Natural killer cell (primary cell): Measurements from ENCODE around the gene CYP4F11. TPM values are rescaled to one million over a fixed set of nuclear protein-coding genes. Genes with fewer than 3 reads are reported as not detected.
"Not testable (repeated sequence)": the region's sequence is repeated elsewhere in the genome, so short reads cannot be mapped to it uniquely, and the experiment has no call there.

ENCODE experiments used
- ATAC-seq, 3 donors: fragments of 150-1000 bp in 2 of 3; fragments of 200-7000 bp in 1 of 3; cut with Tn5 transposase; 1 replicate in 1 of 3; 2 replicates in 2 of 3; pipeline ENCODE4 v1.10.0; 2021; ENCODE audit warnings: mild to moderate bottlenecking in 2 of 3, moderate library complexity in 2 of 3
- DNase-seq, 2 donors: peaks; one replicate each; pipeline versions ENCODE4 v3.0.0 to v3.0.0-alpha.2; 2013 to 2021; ENCODE audit warnings: mixed read lengths in 1 of 2
- H3K27ac ChIP-seq: one replicate; pipeline ENCODE4 v1.5.1; 2013; ENCODE audit warnings: mild to moderate bottlenecking, low read length
- H3K27me3 ChIP-seq: one replicate; pipeline ENCODE4 v1.6.1; 2013; ENCODE audit warnings: low read length; ENCODE audit not compliant: control insufficient read depth, insufficient read depth
- H3K36me3 ChIP-seq: one replicate; pipeline ENCODE4 v1.6.1; 2013; ENCODE audit warnings: low read length; ENCODE audit not compliant: control insufficient read depth, insufficient read depth
- H3K4me1 ChIP-seq: one replicate; pipeline ENCODE4 v1.6.1; 2013; ENCODE audit warnings: low read length; ENCODE audit not compliant: control insufficient read depth, insufficient read depth
- H3K4me3 ChIP-seq: one replicate; pipeline ENCODE4 v1.5.1; 2013; ENCODE audit warnings: low read length
- H3K9me3 ChIP-seq: one replicate; pipeline ENCODE4 v1.6.1; 2013; ENCODE audit warnings: low read length; ENCODE audit not compliant: control insufficient read depth, insufficient read depth
- H3K27ac Mint-ChIP-seq, 2 donors: one replicate each; pipeline ENCODE4 v1.8.0; 2022; ENCODE audit warnings: mild to moderate bottlenecking in 2 of 2, mixed read lengths in 2 of 2, moderate library complexity in 1 of 2
- H3K27me3 Mint-ChIP-seq, 2 donors: one replicate each; pipeline ENCODE4 v1.8.0; 2022; ENCODE audit warnings: low read depth in 2 of 2, mixed read lengths in 2 of 2
- H3K36me3 Mint-ChIP-seq: one replicate; pipeline ENCODE4 v1.8.0; 2022; ENCODE audit warnings: mixed read lengths
- H3K4me1 Mint-ChIP-seq, 2 donors: one replicate each; pipeline ENCODE4 v1.8.0; 2022; ENCODE audit warnings: mixed read lengths in 2 of 2
- H3K4me3 Mint-ChIP-seq: one replicate; pipeline ENCODE4 v1.8.0; 2022; ENCODE audit warnings: mild to moderate bottlenecking, moderate library complexity, mixed read lengths
- H3K9me3 Mint-ChIP-seq, 2 donors: one replicate each; pipeline ENCODE4 v1.8.0; 2022; ENCODE audit warnings: mixed read lengths in 2 of 2
- WGBS: methylation state at CpG from one replicate; pipeline ENCODE4 v1.1.7; 2013; ENCODE audit warnings: missing lambda C conversion rate; ENCODE audit not compliant: insufficient coverage; 5-methylcytosine and 5-hydroxymethylcytosine counted together
- intact Hi-C: fragments of 100-400 bp; cut with micrococcal nuclease; formaldehyde crosslinking; loops from one replicate; pipeline ENCODE4 v1.14.2; 2022
- total RNA-seq, 4 donors: library from RNA; stranded (reverse); fragments of 120-200 nt in 1 of 4; gene quantifications; one replicate each; pipeline versions ENCODE4 v1.2.3 to v1.2.4, GENCODE V29; 2013 to 2022
- TF ChIP-seq, protein P1 (sequence below): fragments of 200-600 bp; IDR thresholded peaks from one replicate; pipeline ENCODE4 v1.8.0; 2022; ENCODE audit warnings: antibody characterized with exemption

The CYP4F11 gene
- total RNA-seq, 3 donors from 2014 or later (not counting 1 experiment from before 2014, with no cell fraction given), result not detected

DNA sequence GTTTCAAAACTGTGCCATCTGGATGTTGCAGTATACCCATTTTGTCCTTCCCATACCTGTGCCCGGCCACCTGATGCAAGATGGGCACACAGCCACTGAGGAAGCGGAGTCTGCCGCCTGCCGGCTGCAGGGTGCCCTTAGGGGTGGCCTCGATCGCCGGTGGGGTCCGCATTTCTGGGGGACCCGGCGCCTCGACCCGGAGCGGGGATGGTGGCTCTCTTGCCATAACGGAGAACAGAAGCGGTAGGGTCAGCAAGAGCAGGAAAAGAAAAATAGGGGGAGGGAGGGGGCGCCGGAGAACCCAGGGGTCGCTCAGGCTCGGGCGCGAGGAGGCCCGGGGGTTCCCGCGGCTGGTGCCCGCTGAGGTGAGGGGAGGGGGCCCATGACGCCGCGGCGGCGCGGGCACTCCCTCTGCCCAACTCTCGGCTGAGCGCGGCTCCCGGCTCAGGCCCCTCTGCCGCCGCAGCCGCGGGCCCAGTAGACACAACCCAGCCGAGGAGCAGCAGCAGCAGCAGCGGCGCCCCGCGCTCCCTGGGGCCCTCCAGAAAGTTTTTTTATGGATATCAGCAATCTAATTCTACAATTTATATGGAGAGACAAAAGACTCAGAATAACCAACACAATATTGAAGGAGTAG, 22.6 kb downstream of the CYP4F11 start:
- Histone ChIP-seq H3K36me3 (no peaks in the 10 kb centered on the region), H3K9me3 (no peaks in the 10 kb centered on the region), H3K4me3 (no peak overlapping the region), H3K27ac (no peak overlapping the region), H3K4me1 (peaks cover 2% of the 10 kb centered on the region), H3K27me3 (peaks cover 18% of the 10 kb centered on the region)
- 4% methylated on average over 44 of the region's 44 CpGs for WGBS
- peaks cover 0 to 4% of the 10 kb centered on the region in 2 donors for H3K4me1 Mint-ChIP-seq
- H3K27me3 Mint-ChIP-seq, result peaks cover 39 to 62% of the 10 kb centered on the region in 2 donors
- no peak overlapping the region for H3K4me3 Mint-ChIP-seq
- peaks cover 7% of the 10 kb centered on the region for H3K36me3 Mint-ChIP-seq
- no peaks in the 10 kb centered on the region for H3K9me3 Mint-ChIP-seq
- TF ChIP-seq, protein P1, sequence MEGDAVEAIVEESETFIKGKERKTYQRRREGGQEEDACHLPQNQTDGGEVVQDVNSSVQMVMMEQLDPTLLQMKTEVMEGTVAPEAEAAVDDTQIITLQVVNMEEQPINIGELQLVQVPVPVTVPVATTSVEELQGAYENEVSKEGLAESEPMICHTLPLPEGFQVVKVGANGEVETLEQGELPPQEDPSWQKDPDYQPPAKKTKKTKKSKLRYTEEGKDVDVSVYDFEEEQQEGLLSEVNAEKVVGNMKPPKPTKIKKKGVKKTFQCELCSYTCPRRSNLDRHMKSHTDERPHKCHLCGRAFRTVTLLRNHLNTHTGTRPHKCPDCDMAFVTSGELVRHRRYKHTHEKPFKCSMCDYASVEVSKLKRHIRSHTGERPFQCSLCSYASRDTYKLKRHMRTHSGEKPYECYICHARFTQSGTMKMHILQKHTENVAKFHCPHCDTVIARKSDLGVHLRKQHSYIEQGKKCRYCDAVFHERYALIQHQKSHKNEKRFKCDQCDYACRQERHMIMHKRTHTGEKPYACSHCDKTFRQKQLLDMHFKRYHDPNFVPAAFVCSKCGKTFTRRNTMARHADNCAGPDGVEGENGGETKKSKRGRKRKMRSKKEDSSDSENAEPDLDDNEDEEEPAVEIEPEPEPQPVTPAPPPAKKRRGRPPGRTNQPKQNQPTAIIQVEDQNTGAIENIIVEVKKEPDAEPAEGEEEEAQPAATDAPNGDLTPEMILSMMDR, result no peak
- H3K27ac Mint-ChIP-seq, result no peak overlapping the region
- DNase-seq (no peak), ATAC-seq (no peak)
- intact Hi-C loops, result no loop called here

DNA sequence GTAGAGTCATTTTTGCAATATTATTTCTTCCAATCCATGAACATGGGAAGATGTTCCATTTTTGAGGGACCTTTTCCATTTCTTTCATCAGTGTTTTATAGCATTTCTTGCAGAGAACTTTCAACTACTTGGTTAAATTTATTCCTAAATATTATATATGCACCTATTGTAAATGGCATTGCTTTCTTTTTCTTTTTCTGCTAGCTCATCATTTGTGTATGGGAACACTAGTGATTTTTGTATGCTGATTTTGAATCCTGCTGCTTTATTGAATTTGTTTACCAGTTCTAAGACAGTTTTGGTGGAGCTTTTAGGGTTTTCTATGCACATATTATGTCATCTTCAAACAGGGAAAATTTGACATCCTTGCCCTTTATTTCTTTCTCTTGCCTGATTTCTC, 29.3 kb downstream of the CYP4F11 start:
- H3K4me3 ChIP-seq, result no peak overlapping the region
- intact Hi-C loops, result no loop called here
- DNase-seq (no peak), ATAC-seq (no peak)
- H3K4me1 ChIP-seq, result no peaks in the 10 kb centered on the region
- H3K36me3 ChIP-seq, result no peaks in the 10 kb centered on the region
- Mint-ChIP-seq H3K9me3 (no peaks in the 10 kb centered on the region), H3K36me3 (no peaks in the 10 kb centered on the region), H3K4me1 (no peaks in the 10 kb centered on the region), H3K27ac (no peak overlapping the region), H3K27me3 (peaks cover 24 to 70% of the 10 kb centered on the region in 2 donors), H3K4me3 (no peak overlapping the region)
- peaks cover 9% of the 10 kb centered on the region for H3K27me3 ChIP-seq
- H3K9me3 ChIP-seq, result no peaks in the 10 kb centered on the region
- TF ChIP-seq, protein P1, result no peak
- no peak overlapping the region for H3K27ac ChIP-seq

DNA sequence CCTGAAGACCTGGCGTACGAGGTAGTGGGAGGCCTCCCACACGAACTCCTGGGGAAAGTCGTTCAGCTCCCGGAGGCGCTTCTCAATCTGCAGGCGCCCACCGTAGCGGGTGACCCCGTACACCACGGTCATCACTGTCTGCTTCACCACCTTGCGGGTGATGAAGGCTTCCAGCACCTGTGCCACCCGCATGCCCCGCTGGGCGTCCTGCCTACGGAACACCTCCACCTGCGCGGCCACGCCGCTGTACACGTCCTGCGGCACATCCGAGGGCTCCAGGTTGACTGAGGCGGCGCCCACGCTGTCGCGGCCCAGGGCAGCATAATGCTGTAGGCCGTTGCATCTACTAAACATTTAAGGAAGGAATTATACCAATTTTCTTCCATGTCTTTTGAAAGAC, 31.4 kb downstream of the CYP4F11 start:
- H3K4me3 Mint-ChIP-seq, H3K27ac Mint-ChIP-seq, H3K4me1 ChIP-seq, H3K9me3 Mint-ChIP-seq, H3K4me3 ChIP-seq, H3K36me3 Mint-ChIP-seq, ATAC-seq, H3K9me3 ChIP-seq, H3K36me3 ChIP-seq, H3K27ac ChIP-seq, H3K4me1 Mint-ChIP-seq, DNase-seq, H3K27me3 ChIP-seq, intact Hi-C loops: not testable (repeated sequence)
- H3K27me3 Mint-ChIP-seq, result peaks cover 26 to 70% of the 10 kb centered on the region in 2 donors
- 93% methylated on average over 29 of the region's 29 CpGs for WGBS

DNA sequence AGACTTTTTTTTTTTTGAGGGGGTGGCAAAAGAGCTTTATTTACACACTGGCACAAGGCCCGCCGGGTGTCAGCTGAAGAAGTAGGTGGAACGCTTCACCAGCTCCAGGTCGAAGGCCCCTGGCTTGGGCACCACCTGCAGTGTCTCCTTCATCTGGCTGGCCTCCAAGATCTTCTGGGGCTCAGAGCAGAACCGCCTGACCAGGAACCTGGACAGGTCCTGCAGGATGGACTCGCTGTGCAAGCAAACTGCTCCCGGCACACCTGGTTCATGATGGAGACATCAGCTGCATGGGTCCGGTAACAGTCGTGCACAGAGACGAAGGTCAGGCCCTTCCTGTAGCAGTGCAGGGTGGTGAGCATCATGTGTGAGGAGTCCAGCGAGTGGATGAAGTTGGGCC, 32.1 kb downstream of the CYP4F11 start:
- Mint-ChIP-seq H3K27me3 (peaks cover 23 to 65% of the 10 kb centered on the region in 2 donors), H3K4me1 (no peaks in the 10 kb centered on the region), H3K4me3 (no peak overlapping the region), H3K9me3 (no peaks in the 10 kb centered on the region), H3K27ac (no peak overlapping the region), H3K36me3 (no peaks in the 10 kb centered on the region)
- H3K36me3 ChIP-seq, result no peaks in the 10 kb centered on the region
- 91% methylated on average over 11 of the region's 11 CpGs for WGBS
- H3K4me3 ChIP-seq, result no peak overlapping the region
- intact Hi-C loops, result no loop called here
- H3K4me1 ChIP-seq, result no peaks in the 10 kb centered on the region
- H3K27ac ChIP-seq, result no peak overlapping the region
- peaks cover 4% of the 10 kb centered on the region for H3K27me3 ChIP-seq
- TF ChIP-seq, protein P1, result no peak
- DNase-seq (no peak), ATAC-seq (no peak)
- H3K9me3 ChIP-seq, result no peaks in the 10 kb centered on the region
